Activated T-cell treated with anti-CD3 and anti-CD28 coated beads for 4 hours (primary cell): ENCODE measurements around the gene MCHR2.
"Not testable (repeated sequence)": the region's sequence is repeated elsewhere in the genome, so short reads cannot be mapped to it uniquely, and the experiment has no call there.

Experiments used
- DNase-seq: peaks from one replicate; pipeline ENCODE4 v3.0.0-alpha.2; 2020

Gene MCHR2

GRCh38 chr6:99993533-99994251 lies at the start of gene MCHR2:
TSS of gene MCHR2 (minus strand) at chr6:99994223. CDS start at chr6:99956147, 38,076 bp downstream.
- DNase-seq: no peak

DNA sequence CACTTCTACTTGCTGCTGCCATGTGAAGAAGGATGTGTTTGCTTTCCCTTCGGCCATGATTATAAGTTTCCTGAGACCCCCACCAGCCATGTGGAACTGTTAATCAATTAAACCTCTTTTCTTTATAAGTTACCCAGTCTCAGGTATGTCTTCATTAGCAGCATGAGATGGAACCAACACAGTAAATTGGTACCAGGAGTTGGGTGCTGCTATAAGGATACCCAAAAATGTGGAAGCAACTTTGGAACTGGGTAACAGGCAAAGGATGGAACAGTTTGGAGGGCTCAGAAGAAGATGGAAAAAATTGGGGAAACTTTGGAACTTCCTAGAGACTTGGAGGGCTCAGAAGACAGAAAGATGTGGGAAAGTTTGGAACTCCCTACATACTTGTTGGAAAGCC lies 44.5 kb upstream of the MCHR2 start:
- not testable (repeated sequence) for DNase-seq

- DNase-seq: no peak
These were observed 42.0 kb upstream of the MCHR2 start for GRCh38 chr6:100035873-100036653.

DNA sequence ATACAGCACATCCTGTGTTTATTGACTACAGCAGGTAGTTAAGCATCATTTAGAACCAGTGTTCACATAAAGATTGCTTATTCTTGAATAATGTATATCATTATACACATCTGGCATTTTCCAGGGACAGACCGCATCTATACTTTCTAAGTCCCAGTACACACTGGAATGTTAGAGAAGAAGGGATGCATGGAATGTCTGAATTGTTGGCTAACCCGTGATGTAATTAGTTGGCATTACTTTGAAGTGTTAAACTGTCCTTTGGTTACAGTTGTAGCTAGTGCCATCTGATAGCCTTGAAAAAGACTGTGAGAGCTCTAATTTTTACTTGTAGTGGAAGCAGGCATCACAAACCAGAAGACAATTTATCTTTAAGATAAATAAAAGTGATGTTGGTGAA lies 29.8 kb upstream of the MCHR2 start:
- DNase-seq: no peak

GRCh38 chr6:100022847-100023246 lies 28.8 kb upstream of the MCHR2 start:
- no peak for DNase-seq

DNA sequence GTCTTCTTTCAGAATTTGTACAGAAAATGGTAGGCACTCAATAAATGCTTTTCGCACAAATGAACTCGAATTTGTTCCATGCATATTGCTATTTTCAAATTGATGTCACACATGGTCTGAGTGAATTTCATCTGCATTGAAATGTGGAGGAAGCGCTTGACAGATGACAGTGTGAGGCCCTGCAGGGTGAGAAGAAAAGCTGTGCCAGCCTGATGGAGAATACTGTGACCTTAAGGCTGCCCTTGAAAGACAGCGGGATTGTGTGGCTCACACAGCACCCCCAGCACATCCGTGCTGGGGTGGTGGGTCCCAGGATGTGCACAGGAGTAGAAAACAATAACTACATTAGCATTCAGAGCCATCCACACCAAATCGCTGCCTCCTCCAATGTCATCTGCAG lies 14.8 kb upstream of the MCHR2 start:
- DNase-seq: no peak

GRCh38 chr6:100001915-100002388 lies 7.9 kb upstream of the MCHR2 start:
- peak; percentile 4 for DNase-seq

DNA sequence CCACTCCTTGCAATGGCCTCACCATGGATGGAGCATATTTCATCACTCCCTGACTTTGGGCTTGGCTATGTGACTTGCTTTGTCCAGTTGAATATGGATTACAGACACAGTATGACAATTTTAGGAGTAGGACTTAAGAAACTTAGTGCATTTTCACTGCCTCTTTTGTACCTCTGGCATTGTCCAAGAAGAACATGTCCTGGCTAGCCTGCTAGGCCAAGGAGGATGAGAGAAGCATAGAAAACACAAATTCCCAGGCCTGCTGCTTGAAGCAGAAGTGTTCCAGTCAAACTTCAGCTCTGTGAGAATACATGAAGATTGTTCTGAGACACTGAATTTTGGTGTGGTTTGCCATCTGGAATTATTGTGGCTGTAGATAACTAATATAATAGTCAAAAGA lies 3.1 kb upstream of the MCHR2 start:
- DNase-seq: no peak

DNA sequence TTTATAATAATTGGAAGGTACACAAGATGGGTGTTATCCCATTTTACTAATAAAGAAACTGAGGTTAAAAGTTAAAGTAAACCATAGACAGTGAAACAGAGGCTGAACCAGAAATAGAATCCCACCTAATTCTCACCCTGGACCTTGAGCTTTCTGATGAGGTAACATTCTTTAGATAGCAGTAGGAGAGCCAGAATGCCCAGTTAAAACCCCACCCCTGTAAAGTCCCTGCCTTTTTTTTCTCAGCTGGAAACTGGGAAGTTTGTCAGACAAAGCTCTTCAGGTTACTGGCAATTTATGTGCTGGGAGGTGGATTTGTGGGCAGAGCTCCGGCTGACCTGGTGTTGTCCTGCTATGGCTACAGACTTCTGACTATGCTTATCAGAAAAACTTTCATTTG lies 1.9 kb upstream of the MCHR2 start:
- no peak for DNase-seq

- no peak for DNase-seq
These were observed 884 bp downstream of the MCHR2 start for GRCh38 chr6:99993146-99993532.

- DNase-seq: no peak
These were observed 2.1 kb downstream of the MCHR2 start for GRCh38 chr6:99991955-99992354.

- no peak for DNase-seq
These were observed 13.3 kb downstream of the MCHR2 start for GRCh38 chr6:99980741-99981140.

DNA sequence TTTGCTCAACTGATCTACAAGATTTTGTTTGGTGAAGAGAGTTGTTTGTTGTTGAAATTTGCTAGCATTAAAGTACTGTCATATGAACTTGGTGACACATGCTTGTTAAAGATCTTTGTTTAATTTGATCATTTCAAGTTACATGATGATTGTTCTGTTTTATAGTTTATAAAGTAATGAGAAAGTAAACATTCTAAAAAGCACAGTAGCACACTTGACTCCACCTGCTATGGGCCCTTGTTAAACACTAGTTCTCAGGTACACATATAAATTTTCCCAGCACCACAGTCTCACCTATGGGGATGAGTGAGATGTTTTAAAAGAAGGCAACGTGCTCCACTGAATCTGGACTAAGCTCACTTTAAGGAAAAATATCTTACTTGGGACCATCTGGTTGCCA lies 14.1 kb downstream of the MCHR2 start:
- no peak for DNase-seq

DNA sequence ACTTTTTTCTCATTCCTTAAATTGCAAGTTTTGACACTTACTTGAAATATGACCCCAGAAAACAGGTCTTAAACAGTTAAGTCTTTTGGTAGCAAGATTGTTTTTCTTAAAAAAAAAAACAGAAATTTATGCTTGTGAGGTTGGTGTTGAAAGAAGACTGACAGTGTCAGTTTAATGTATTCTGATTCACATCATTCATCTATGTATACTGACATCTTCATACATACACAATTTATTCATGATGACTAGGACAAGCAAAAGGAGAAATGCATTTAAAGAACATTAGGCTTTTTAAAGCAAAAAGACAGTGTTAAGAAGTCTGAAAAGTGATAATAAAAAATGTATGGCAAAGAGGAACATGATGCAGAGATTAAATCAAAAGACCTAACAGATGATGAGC lies 27.0 kb downstream of the MCHR2 start:
- DNase-seq: no peak

DNA sequence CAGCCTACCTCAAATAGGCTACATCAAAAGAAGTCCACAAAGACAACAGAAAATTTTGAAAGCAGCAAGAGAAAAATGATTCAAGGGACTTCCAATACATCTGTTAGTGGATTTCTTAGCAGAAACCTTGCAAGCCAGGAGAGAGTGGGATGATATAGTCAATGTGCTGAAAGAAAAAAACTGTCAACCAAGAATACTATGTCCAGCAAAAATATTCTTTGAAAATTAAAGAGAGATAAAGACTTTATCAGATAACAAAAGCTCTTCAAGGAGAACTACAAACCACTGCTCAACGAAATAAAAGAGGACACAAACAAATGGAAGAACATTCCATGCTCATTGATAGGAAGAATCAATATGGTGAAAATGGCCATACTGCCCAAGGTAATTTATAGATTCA lies 34.0 kb downstream of the MCHR2 start:
- DNase-seq: no peak

- no peak for DNase-seq
These were observed 42.8 kb downstream of the MCHR2 start for GRCh38 chr6:99951016-99951805.

DNA sequence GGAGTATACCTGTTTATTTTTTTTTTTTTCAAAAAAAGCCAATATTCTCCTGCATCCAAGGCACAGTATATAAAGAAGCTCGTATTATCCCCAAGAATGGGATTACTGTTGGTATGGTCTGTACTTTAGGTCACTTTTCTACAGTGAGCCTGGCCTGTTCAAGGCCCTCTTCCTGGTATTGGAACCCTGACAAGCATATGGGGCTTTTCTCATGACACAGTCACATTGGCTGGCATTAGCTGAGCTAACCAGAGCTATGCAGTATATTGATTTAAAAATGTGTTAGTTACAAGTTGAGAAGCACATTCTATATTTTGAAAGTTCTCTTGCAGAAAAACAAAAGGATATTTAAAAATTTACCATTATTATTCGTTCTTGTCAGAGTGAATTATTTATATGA lies 48.0 kb downstream of the MCHR2 start:
- no peak for DNase-seq

GRCh38 chr6:99943846-99944245 lies 50.2 kb downstream of the MCHR2 start:
- DNase-seq: no peak

DNA sequence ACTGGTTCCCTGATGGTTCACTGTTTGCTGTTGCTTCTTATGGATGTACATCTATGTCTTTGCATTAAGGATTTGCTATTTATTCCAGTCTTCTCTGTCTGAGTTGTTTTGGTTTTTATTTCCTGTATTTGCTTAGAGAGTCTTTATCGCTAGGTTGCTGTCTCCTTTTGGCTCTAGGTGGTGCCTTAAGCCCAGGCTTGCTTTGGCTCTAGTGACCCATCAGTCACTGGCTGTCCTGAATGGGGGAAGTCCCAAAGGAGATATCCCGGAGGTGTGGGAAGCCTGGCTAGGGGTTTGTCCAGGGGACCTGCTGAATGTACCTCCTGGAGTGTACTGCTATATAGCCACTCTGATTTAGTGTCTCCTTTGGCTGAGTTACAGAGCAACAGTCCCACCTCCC lies 53.4 kb downstream of the MCHR2 start:
- DNase-seq: no peak

DNA sequence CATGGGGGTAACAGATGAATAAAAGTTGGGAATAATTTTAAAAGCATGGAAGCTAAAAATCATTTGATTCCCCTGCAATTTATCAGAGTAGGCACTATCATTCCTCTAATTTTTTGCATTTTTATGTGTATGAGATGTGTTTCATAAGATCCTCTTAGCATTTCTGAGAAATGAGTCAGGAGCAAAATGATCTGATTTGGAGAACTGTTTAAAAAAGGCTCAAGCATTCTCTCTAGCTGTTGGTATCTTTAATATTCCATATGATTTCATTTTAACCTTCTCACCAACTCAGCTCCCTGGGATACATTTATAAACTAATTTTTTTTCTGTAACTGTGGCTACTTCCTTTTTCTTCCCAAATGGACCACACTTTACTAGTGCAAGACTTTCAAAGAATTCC lies 60.9 kb downstream of the MCHR2 start:
- no peak for DNase-seq

DNA sequence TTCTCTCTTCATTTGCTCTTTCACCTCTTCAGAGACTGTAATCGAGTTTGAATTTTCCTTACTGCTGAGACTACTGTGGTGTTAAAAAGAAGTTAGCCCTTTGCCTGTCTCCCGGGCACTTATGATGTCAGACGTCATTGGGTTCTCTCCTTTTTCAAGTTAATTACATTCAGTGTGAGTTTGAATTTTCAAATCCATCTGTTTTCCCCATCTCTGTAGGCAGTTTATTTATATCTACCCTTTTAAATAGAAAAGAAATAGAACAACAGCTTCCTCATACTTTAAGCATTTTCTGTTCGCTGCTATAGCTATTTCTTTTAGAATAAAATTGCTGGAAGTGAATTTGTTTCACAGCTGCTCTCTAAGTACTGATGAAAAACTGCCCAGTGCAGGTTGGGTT lies 81.4 kb downstream of the MCHR2 start:
- DNase-seq: no peak

DNA sequence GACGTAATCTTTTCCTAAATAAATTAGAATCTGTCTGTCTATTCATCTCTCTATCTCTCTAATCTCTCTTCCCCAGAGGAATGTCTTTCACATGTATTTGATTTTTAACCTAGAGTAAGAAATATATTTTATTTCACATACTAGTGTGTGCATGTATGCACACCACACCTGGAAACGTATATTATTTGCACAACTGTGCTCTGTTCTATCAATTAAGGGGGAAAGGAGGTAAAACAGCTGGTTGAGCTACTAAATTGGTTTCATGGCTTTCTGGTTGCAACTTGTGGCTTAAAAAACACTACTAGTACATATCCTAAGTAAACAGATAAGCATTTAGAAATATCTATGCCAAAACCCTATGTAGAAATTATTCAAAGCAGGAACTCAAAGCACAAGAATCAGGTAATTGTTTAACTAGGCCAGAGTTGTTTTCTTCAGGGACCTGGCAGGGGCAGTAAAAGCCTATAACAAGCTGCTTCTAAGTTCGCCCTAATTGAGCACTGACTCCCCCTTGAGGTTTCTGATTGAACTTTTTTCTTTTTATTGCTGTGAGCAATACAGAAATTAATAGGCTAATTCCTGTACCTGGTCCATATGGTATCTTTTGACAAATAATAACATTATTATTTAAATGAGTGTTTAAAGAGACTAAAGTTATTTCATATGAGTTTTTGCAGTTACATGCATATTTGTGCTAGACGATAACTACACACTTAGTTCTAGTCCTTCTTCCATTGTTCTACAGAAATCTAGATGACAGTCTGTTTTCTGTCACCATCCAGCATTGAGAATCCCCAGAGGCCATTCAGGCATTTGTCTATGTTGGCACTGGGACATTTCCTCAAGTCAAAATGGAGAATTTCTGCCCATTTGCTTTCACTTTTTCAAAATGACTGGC lies 88.6 kb downstream of the MCHR2 start:
- no peak for DNase-seq
